ENCODE results near the gene SDHA. TPM values are rescaled to one million over a fixed set of nuclear protein-coding genes. Genes with fewer than 3 reads are reported as not detected.
A peak's percentile ranks its signal among the peaks of the same experiment; 100 is the strongest.

SDHA gene
- total and polyA plus RNA-seq, 9 of the 15 experiments (the other 6 are each of a cell fraction or from before 2014, with no cell fraction given) = 82.9 to 191 (median 130) TPM

GRCh38 chr5:207599-207998 is 10.5 kb upstream of the SDHA start (continued):
- TF ChIP-seq NRF1 (conservative IDR thresholded peaks at IDR 0.05 in 1 of 2, IDR thresholded peaks at IDR 0.05 in 1 of 2) (peak in 1 of 2 experiments; percentile 26; a peak in 1 of 4 replicates), VEZF1 (CRISPR knock-in tag; IDR thresholded peaks at IDR 0.05) (0 out of 2 replicates have a peak, but pooled peaks have one; percentile 22), ZNF121 (CRISPR knock-in tag; conservative IDR thresholded peaks at IDR 0.05) (no peak), ETV5 (CRISPR knock-in tag; IDR thresholded peaks at IDR 0.05; ENCODE audit: low read depth) (0 out of 2 replicates have a peak, but pooled peaks have one; percentile 28), ZNF184 (CRISPR knock-in tag; IDR thresholded peaks at IDR 0.05) (no peak), ZNF354B (CRISPR knock-in tag; IDR thresholded peaks at IDR 0.05) (no peak), ZNF175 (CRISPR knock-in tag; IDR thresholded peaks at IDR 0.05; ENCODE audit: low read depth) (no peak), NFIX (CRISPR knock-in tag; IDR thresholded peaks at IDR 0.05; ENCODE audit: low read depth) (no peak), FOSL1 (tag; conservative IDR thresholded peaks at IDR 0.05) (peak; percentile 45; the same call in 1 of the 2 replicates), ERF (CRISPR knock-in tag; IDR thresholded peaks at IDR 0.05) (no peak), BRF1 (IDR thresholded peaks at IDR 0.05; ENCODE audit: borderline replicate concordance, extremely low read depth, insufficient read length) (no peak), BCOR (IDR thresholded peaks at IDR 0.05) (no peak), ZNF263 (CRISPR knock-in tag; IDR thresholded peaks at IDR 0.05; ENCODE audit: borderline replicate concordance) (0 out of 2 replicates have a peak, but pooled peaks have one; percentile 29), JUND (IDR thresholded peaks at IDR 0.05; ENCODE audit: borderline replicate concordance, low read depth, low read length) (peak; percentile 59; the same call in 1 of the 2 replicates), JUND (tag; IDR thresholded peaks at IDR 0.05; ENCODE audit: borderline replicate concordance, low read depth, low read length) (peak; percentile 28; the same call in 1 of the 3 replicates), ATF7 (IDR thresholded peaks at IDR 0.05) (peak; percentile 43), ZBTB12 (CRISPR knock-in tag; IDR thresholded peaks at IDR 0.05) (peak; percentile 45; the same call in 1 of the 2 replicates), SRSF9 (IDR thresholded peaks at IDR 0.05; ENCODE audit: borderline replicate concordance, low read depth, low read length) (no peak), CSDE1 (IDR thresholded peaks at IDR 0.05) (no peak), PRPF4 (IDR thresholded peaks at IDR 0.05; ENCODE audit: insufficient read depth, low read depth, low read length, poor library complexity, severe bottlenecking) (no peak), HNRNPL (IDR thresholded peaks at IDR 0.05; ENCODE audit: low read depth, low read length) (no peak), ZNF12 (CRISPR knock-in tag; IDR thresholded peaks at IDR 0.05) (peak; percentile 42; the same call in 1 of the 2 replicates), DMBX1 (CRISPR knock-in tag; IDR thresholded peaks at IDR 0.05; ENCODE audit: borderline replicate concordance) (no peak), MTA2 (IDR thresholded peaks at IDR 0.05; ENCODE audit: low read depth) (no peak), ZNF551 (CRISPR knock-in tag; IDR thresholded peaks at IDR 0.05) (no peak)
- TF ChIP-seq, protein P1, sequence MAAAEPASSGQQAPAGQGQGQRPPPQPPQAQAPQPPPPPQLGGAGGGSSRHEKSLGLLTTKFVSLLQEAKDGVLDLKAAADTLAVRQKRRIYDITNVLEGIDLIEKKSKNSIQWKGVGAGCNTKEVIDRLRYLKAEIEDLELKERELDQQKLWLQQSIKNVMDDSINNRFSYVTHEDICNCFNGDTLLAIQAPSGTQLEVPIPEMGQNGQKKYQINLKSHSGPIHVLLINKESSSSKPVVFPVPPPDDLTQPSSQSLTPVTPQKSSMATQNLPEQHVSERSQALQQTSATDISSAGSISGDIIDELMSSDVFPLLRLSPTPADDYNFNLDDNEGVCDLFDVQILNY (CRISPR knock-in tag; IDR thresholded peaks at IDR 0.05) = no peak
- TF ChIP-seq, protein P2, sequence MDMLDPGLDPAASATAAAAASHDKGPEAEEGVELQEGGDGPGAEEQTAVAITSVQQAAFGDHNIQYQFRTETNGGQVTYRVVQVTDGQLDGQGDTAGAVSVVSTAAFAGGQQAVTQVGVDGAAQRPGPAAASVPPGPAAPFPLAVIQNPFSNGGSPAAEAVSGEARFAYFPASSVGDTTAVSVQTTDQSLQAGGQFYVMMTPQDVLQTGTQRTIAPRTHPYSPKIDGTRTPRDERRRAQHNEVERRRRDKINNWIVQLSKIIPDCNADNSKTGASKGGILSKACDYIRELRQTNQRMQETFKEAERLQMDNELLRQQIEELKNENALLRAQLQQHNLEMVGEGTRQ (CRISPR knock-in tag; IDR thresholded peaks at IDR 0.05) = no peak

Measured in K562 (cell line).